HuH-7.5 (cell line): ENCODE results near the gene ARHGEF10L.

ENCODE experiments used
- DNase-seq: peaks from one replicate; pipeline ENCODE4 v3.0.0; 2011; ENCODE audit warnings: low spot score

ARHGEF10L gene

GRCh38 chr1:17523321-17524041, 16.0 kb upstream of the ARHGEF10L start:
- DNase-seq, result no peak

- no peak for DNase-seq
Measured at GRCh38 chr1:17524645-17525044, 14.9 kb upstream of the ARHGEF10L start.

GRCh38 chr1:17525996-17526686, 13.4 kb upstream of the ARHGEF10L start:
- DNase-seq, result no peak

GRCh38 chr1:17527036-17527914, 12.2 kb upstream of the ARHGEF10L start:
- no peak for DNase-seq

- DNase-seq, result no peak
Measured at GRCh38 chr1:17529381-17529780, 10.1 kb upstream of the ARHGEF10L start.

- DNase-seq, result no peak
Measured at GRCh38 chr1:17531343-17531681, 8.2 kb upstream of the ARHGEF10L start.

GRCh38 chr1:17531682-17532487, 7.6 kb upstream of the ARHGEF10L start:
- DNase-seq, result no peak

GRCh38 chr1:17533201-17533600, 6.3 kb upstream of the ARHGEF10L start:
- DNase-seq, result no peak

- no peak for DNase-seq
Measured at GRCh38 chr1:17535300-17535936, 4.1 kb upstream of the ARHGEF10L start.

- no peak for DNase-seq
Measured at GRCh38 chr1:17538010-17538409, 1.5 kb upstream of the ARHGEF10L start.

GRCh38 chr1:17538428-17539117, 925 bp upstream of the ARHGEF10L start:
- DNase-seq, result peak; percentile 43

- no peak for DNase-seq
Measured at GRCh38 chr1:17539118-17539476, 401 bp upstream of the ARHGEF10L start.

- peak; percentile 50 for DNase-seq
Measured at GRCh38 chr1:17540255-17541001, 930 bp downstream of the ARHGEF10L start.

GRCh38 chr1:17542645-17543044, 3.1 kb downstream of the ARHGEF10L start:
- DNase-seq, result no peak

- no peak for DNase-seq
Measured at GRCh38 chr1:17544776-17545350, 5.4 kb downstream of the ARHGEF10L start.

- no peak for DNase-seq
Measured at GRCh38 chr1:17545356-17545755, 5.9 kb downstream of the ARHGEF10L start.

- DNase-seq, result no peak
Measured at GRCh38 chr1:17546946-17547670, 7.6 kb downstream of the ARHGEF10L start.

- no peak for DNase-seq
Measured at GRCh38 chr1:17549384-17549783, 9.9 kb downstream of the ARHGEF10L start.
